PC-9 (cell line): Measurements from ENCODE around the gene AUTS2. TPM values are rescaled to one million over a fixed set of nuclear protein-coding genes. Genes with fewer than 3 reads are reported as not detected.

Experiments
- BruUV-seq: library from RNA; stranded (reverse); fragments of 400-500 nt; replicated peaks from 2 replicates; lab custom pipeline; 2021; lab: Mats Ljungman, UMichigan
- CTCF ChIA-PET: fragments of 300-600 bp; sonication (Branson Sonifier 250); formaldehyde crosslinking; loops from one replicate; lab custom pipeline; 2022; ENCODE audit warnings: antibody characterized with exemption; lab: Charles Lee
- POLR2A ChIA-PET: fragments of 300-600 bp; sonication (Branson Sonifier 250); formaldehyde crosslinking; loops from one replicate; lab custom pipeline; 2022; ENCODE audit warnings: antibody characterized with exemption; ENCODE audit not compliant: unreplicated experiment; lab: Charles Lee
- DNase-seq, 2 experiments: peaks; one replicate each; pipeline versions ENCODE4 v3.0.0 to v3.0.0-alpha.2; 2015 to 2022; ENCODE audit warnings: mixed read lengths in 1 of 2
- H2AFZ ChIP-seq: fragments of 200-600 bp; sonication (generic); 2 replicates; pipeline ENCODE4 v1.8.1; 2017; ENCODE audit warnings: antibody characterized with exemption
- H3F3A ChIP-seq: fragments of 200-600 bp; sonication (generic); 2 replicates; pipeline ENCODE4 v1.8.1; 2017; ENCODE audit warnings: antibody characterized with exemption, mild to moderate bottlenecking, low read depth; ENCODE audit not compliant: insufficient read depth
- H3K27ac ChIP-seq: fragments of 200-600 bp; sonication (generic); 2 replicates; pipeline ENCODE4 v1.6.1; 2016; ENCODE audit warnings: mixed run types
- H3K27me3 ChIP-seq: fragments of 200-600 bp; sonication (generic); 2 replicates; pipeline ENCODE4 v1.6.1; 2016; ENCODE audit warnings: low read depth, mixed run types; ENCODE audit not compliant: insufficient read depth
- H3K36me3 ChIP-seq: fragments of 200-600 bp; sonication (generic); 2 replicates; pipeline ENCODE4 v1.6.1; 2016; ENCODE audit warnings: low read depth, mixed run types
- H3K4me1 ChIP-seq: fragments of 200-600 bp; sonication (generic); replicated peaks from 2 replicates; pipeline ENCODE4 v1.6.1; 2016; ENCODE audit warnings: mixed run types; ENCODE audit not compliant: insufficient read depth
- H3K4me2 ChIP-seq: fragments of 200-600 bp; sonication (generic); 2 replicates; pipeline ENCODE4 v1.6.1; 2017; ENCODE audit warnings: mixed run types
- H3K4me3 ChIP-seq: fragments of 200-600 bp; sonication (generic); 2 replicates; pipeline ENCODE4 v1.6.1; 2016; ENCODE audit warnings: mixed run types
- H3K79me2 ChIP-seq: fragments of 200-600 bp; sonication (generic); 2 replicates; pipeline ENCODE4 v1.6.1; 2017; ENCODE audit warnings: low read depth, mixed run types
- H3K9me2 ChIP-seq: fragments of 200-600 bp; sonication (generic); 2 replicates; pipeline ENCODE4 v1.8.1; 2017; ENCODE audit warnings: mild to moderate bottlenecking; ENCODE audit not compliant: insufficient read depth
- H3K9me3 ChIP-seq: fragments of 200-600 bp; sonication (generic); 2 replicates; pipeline ENCODE4 v1.8.1; 2016; ENCODE audit warnings: low read depth; ENCODE audit not compliant: insufficient read depth
- H4K20me1 ChIP-seq: fragments of 200-600 bp; sonication (generic); 2 replicates; pipeline ENCODE4 v1.8.1; 2017; ENCODE audit not compliant: insufficient read depth
- CTCF ChIP-seq: fragments of 200-600 bp; sonication (generic); conservative IDR thresholded peaks from 2 replicates; pipeline ENCODE4 v1.6.1; 2017; ENCODE audit warnings: mixed run types, antibody characterized with exemption, mild to moderate bottlenecking, moderate library complexity
- EZH2 ChIP-seq: fragments of 200-600 bp; sonication (generic); IDR thresholded peaks from 2 replicates; pipeline ENCODE4 v1.8.0; 2017; ENCODE audit warnings: antibody characterized with exemption, low read depth
- intact Hi-C: fragments of 100-400 bp; cut with micrococcal nuclease; formaldehyde crosslinking; loops from one replicate; pipeline ENCODE4 v1.10.0; 2022; ENCODE audit not compliant: unreplicated experiment
- total RNA-seq: library from RNA; stranded (reverse); gene quantifications from 2 replicates; pipeline ENCODE4 v1.2.3, GENCODE V29; 2021

Gene AUTS2
- total RNA-seq, 1 experiment from 2014 or later = not detected

GRCh38 chr7:69790977-69791724 lies 192.9 kb downstream of the AUTS2 start:
- Histone ChIP-seq H3K9me3 (no peaks in the 10 kb centered on the region), H3K27me3 (no peaks in the 10 kb centered on the region), H3K27ac (no peak overlapping the region), H3F3A (no peaks in the 10 kb centered on the region), H4K20me1 (no peaks in the 10 kb centered on the region), H3K4me3 (no peak overlapping the region), H3K4me1 (no peaks in the 10 kb centered on the region), H3K36me3 (no peaks in the 10 kb centered on the region), H3K9me2 (no peaks in the 10 kb centered on the region), H2AFZ (no peak overlapping the region), H3K4me2 (no peak overlapping the region), H3K79me2 (no peaks in the 10 kb centered on the region)
- intact Hi-C loops = no loop called here
- DNase-seq = no peak
- POLR2A ChIA-PET = no interaction called here
- TF ChIP-seq CTCF (no peak), EZH2 (no peak)
- CTCF ChIA-PET = no interaction called here
- BruUV-seq = no TSS peak

- Histone ChIP-seq H3K4me3 (no peak overlapping the region), H3K36me3 (no peaks in the 10 kb centered on the region), H2AFZ (no peak overlapping the region), H3F3A (no peaks in the 10 kb centered on the region), H3K79me2 (no peaks in the 10 kb centered on the region), H3K27ac (no peak overlapping the region), H3K9me3 (no peaks in the 10 kb centered on the region), H3K4me1 (no peaks in the 10 kb centered on the region), H3K27me3 (no peaks in the 10 kb centered on the region), H4K20me1 (no peaks in the 10 kb centered on the region), H3K4me2 (no peak overlapping the region), H3K9me2 (no peaks in the 10 kb centered on the region)
- intact Hi-C loops = no loop called here
- BruUV-seq = no TSS peak
- DNase-seq = no peak
- POLR2A ChIA-PET = no interaction called here
- TF ChIP-seq EZH2 (no peak), CTCF (no peak)
- CTCF ChIA-PET = no interaction called here
These were observed 193.5 kb downstream of the AUTS2 start for GRCh38 chr7:69791739-69792138.

GRCh38 chr7:69795932-69796331 lies 197.7 kb downstream of the AUTS2 start:
- Histone ChIP-seq H3K4me1 (peaks cover 13% of the 10 kb centered on the region), H3K4me2 (no peak overlapping the region), H3K9me2 (no peaks in the 10 kb centered on the region), H3K4me3 (no peak overlapping the region), H3K36me3 (no peaks in the 10 kb centered on the region), H2AFZ (no peak overlapping the region), H3K27ac (no peak overlapping the region), H4K20me1 (no peaks in the 10 kb centered on the region), H3K27me3 (no peaks in the 10 kb centered on the region), H3F3A (no peaks in the 10 kb centered on the region), H3K79me2 (no peaks in the 10 kb centered on the region), H3K9me3 (no peaks in the 10 kb centered on the region)
- intact Hi-C loops = no loop called here
- DNase-seq = no peak
- POLR2A ChIA-PET = interaction anchor here (0.5 kb wide), 1 partner anchor 1650 kb away, joined by 14 read pairs; no protein-coding TSS in a partner anchor
- CTCF ChIA-PET = no interaction called here
- TF ChIP-seq CTCF = no peak
- TF ChIP-seq EZH2 = no peak
- no TSS peak for BruUV-seq
